Stimulated activated naive CD8-positive, alpha-beta T cell treated with anti-CD3 and anti-CD28 coated beads, Interleukin-15, Interleukin-2, amounts not matched to agents 100 U/mL and 50 U/mL, for 24 hours (primary cell): ENCODE results near the gene XRN1.

Experiments used
- ATAC-seq: fragments of 150-1000 bp; cut with Tn5 transposase; one replicate; pipeline ENCODE4 v1.10.0; 2021
- DNase-seq: peaks from one replicate; pipeline ENCODE4 v3.0.0; 2021

XRN1 gene

DNA sequence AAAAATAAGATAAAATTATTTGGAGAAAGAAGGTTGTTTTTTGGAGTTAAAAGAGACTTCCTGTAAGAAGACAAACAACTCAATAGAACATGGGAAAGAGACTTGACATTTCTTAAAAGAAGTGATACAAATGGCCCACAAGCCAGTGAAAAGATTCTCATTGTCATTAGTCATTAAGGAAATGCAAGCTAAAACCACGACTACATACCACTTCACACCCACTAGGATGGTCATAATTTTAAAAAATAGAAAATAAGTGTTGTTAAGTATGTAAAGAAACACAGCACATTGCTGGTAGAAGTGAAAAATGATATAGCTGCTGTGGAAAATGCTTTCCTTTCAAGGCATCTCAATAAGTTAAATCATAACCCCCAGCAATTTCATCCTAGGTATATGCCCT, 178.1 kb downstream of the XRN1 start:
- no peak for DNase-seq
- ATAC-seq: peak; percentile 29

DNA sequence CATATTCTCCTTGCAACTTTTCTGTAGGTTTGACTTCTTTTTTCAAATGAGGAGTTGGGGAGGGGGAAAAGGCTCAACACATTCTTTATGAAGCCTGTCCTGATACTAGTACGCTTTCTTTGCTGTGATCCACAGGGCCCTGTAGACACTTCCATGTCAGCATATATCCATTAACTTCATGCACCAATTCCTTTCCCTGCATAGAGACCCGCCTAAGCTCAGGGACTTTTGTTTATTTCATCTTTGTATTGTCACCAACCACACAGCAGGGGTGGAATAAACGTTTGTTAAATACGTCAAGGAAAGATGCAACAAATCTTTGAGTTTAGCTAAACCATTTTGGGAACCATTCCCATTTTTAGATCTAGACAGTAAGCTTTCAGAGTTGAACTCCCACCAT, 179.4 kb downstream of the XRN1 start:
- ATAC-seq: no peak

DNA sequence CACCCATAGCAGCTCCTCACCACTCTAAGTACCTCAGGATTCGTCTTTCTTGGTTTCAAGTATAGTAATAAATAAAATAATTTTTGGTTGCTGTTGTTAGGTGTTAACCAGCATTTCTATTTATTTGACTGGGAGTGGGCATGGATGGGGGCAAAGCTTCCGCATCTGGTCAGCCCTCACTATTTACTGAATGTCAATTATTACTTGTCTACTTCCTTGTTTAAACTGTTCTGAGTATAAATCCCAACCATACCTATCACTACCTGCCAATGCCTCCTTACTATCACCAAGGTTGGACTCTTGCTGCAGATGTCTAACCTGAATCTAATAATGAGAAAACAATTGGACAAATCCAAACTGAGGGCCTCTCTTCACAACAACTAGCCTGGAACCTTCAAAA, 180.6 kb downstream of the XRN1 start:
- no peak for DNase-seq
- ATAC-seq: no peak

More for the DNA sequence above, 179.4 kb downstream of the XRN1 start:
- DNase-seq: no peak

DNA sequence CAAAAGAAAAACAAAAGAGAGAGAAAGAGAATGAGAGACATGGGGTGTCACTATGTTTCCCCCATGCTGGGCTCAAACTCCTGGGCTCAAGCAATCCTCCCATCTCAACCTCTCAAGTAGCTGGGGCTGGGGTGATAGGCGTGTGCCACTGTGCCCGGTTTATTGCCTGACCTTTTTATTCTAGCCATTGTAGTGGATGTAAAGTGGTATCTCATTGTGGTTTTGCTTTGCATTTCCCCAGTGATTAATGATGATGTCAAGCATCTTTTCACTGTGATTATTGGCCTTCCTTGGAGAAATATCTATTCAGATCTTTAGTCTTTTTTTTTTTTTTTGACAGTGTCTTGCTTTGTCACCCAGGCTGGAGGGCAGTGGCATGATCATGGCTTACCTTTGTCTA, 184.7 kb downstream of the XRN1 start:
- DNase-seq: no peak
- peak; percentile 55 for ATAC-seq

DNA sequence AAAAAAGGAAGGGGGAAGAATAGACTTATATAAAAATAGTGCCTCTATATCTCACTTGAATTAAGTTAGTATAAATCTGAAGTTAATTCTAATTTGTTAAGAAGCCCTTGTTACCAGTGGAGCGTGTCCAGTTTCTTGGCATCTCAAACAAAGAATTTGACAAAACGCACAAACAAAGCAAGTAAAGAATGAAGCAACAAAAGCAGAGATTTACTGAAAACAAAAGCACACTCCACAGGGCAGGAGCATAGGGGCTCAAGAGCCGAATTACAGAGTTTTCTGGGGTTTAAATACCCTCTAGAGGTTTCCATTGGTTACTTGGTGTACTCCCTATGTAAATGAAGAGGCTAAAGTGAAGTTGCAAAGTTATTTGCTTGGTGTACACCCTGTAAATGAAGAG, 188.5 kb downstream of the XRN1 start:
- ATAC-seq: no peak
- DNase-seq: no peak

DNA sequence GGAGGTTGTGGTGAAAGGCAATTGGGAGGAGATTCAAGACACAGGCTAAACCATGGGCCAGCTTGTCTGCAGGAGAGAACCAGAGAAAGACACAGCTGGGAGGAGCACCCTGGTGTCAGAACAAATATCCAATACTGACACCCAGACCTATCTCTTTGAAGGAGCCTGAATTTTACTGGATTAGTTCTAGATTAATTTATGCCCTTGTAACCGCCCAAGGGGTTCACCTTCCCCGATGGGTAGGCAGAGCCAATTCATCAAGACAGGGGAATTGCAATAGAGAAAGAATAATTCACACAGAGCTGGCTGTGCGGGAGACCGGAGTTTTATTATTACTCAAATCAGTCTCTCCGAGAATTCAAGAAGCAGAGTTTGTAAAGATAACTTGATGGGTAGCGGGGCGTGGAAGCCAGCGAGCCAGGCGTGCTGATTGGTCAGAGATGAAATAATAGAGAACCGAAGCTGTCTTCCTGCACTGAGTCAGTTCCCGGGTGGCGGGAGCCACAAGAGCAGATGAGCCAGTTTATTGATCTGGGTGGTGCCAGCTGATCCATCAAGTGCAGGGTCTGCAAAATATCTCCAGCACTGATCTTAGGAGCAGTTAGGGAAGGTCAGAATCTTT, 191.0 kb downstream of the XRN1 start:
- DNase-seq: no peak
- ATAC-seq: no peak
